ENCODE data around the gene GLOD5. TPM values are rescaled to one million over a fixed set of nuclear protein-coding genes. Genes with fewer than 3 reads are reported as not detected.

Gene GLOD5
- total and polyA plus RNA-seq, 9 of the 15 experiments (the other 6 are each of a cell fraction or from before 2014, with no cell fraction given), result 0.27 to 4.4 (median 2.2) TPM

DNA sequence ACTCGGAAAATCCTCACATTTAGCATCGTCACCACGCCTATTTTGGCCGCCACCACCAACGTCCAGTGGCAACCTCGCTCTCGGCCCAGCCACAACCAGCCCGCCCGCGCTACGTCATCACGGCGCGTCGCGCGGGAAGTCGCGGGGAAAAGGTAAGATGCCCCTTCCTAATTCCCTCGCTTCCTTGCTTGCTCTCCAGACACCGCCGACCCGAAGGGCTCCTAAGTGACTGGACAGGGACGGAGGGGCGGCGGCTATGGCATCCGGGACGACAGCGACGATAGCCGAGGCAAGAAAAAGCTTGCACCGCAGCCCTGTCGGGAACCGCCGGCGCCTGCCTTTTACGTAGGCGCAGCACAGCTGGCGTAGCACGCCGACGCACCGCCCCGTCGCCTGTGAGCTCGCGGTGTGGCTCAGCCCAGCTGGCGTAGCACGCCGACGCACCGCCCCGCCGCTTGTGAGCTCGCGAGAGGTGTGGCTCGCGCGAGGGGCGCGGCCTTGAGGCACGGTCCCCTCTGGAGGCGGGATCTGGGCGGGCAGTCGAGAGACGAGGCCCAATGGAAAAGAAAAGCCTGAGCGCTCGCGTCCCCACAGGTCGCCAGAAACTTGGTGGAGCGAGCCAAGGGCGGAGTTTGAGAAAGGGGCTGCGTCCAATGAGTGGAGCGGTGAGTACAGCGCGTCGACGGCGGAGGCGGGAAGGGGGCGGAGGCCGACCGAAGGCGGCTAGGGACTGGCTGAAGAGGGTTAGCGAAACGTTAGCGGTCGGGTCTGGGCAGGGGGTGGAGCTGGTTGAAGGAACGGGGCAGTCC lies 39.9 kb downstream of the GLOD5 start, which contains the start of gene HDAC6 (continued):
- TF ChIP-seq, protein P1, sequence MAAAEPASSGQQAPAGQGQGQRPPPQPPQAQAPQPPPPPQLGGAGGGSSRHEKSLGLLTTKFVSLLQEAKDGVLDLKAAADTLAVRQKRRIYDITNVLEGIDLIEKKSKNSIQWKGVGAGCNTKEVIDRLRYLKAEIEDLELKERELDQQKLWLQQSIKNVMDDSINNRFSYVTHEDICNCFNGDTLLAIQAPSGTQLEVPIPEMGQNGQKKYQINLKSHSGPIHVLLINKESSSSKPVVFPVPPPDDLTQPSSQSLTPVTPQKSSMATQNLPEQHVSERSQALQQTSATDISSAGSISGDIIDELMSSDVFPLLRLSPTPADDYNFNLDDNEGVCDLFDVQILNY (CRISPR knock-in tag; IDR thresholded peaks at IDR 0.05), result no peak
- no peak for TF ChIP-seq ZNF431 (CRISPR knock-in tag; IDR thresholded peaks at IDR 0.05)
- TF ChIP-seq PTTG1 (tag; IDR thresholded peaks at IDR 0.05; ENCODE audit: low read depth), result no peak
- TF ChIP-seq, protein P2, sequence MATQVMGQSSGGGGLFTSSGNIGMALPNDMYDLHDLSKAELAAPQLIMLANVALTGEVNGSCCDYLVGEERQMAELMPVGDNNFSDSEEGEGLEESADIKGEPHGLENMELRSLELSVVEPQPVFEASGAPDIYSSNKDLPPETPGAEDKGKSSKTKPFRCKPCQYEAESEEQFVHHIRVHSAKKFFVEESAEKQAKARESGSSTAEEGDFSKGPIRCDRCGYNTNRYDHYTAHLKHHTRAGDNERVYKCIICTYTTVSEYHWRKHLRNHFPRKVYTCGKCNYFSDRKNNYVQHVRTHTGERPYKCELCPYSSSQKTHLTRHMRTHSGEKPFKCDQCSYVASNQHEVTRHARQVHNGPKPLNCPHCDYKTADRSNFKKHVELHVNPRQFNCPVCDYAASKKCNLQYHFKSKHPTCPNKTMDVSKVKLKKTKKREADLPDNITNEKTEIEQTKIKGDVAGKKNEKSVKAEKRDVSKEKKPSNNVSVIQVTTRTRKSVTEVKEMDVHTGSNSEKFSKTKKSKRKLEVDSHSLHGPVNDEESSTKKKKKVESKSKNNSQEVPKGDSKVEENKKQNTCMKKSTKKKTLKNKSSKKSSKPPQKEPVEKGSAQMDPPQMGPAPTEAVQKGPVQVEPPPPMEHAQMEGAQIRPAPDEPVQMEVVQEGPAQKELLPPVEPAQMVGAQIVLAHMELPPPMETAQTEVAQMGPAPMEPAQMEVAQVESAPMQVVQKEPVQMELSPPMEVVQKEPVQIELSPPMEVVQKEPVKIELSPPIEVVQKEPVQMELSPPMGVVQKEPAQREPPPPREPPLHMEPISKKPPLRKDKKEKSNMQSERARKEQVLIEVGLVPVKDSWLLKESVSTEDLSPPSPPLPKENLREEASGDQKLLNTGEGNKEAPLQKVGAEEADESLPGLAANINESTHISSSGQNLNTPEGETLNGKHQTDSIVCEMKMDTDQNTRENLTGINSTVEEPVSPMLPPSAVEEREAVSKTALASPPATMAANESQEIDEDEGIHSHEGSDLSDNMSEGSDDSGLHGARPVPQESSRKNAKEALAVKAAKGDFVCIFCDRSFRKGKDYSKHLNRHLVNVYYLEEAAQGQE (IDR thresholded peaks at IDR 0.05; ENCODE audit: borderline replicate concordance), result no peak; the same call in 1 of the 2 replicates
- TF ChIP-seq, protein P2 (CRISPR knock-in tag; IDR thresholded peaks at IDR 0.05; ENCODE audit: low read depth), result no peak
- TF ChIP-seq JUN (IDR thresholded peaks at IDR 0.05; ENCODE audit: borderline replicate concordance, low read depth, low read length), result no peak
- no peak for TF ChIP-seq JUN (CRISPR knock-in tag; IDR thresholded peaks at IDR 0.05; ENCODE audit: borderline replicate concordance)
- TF ChIP-seq, protein P3, sequence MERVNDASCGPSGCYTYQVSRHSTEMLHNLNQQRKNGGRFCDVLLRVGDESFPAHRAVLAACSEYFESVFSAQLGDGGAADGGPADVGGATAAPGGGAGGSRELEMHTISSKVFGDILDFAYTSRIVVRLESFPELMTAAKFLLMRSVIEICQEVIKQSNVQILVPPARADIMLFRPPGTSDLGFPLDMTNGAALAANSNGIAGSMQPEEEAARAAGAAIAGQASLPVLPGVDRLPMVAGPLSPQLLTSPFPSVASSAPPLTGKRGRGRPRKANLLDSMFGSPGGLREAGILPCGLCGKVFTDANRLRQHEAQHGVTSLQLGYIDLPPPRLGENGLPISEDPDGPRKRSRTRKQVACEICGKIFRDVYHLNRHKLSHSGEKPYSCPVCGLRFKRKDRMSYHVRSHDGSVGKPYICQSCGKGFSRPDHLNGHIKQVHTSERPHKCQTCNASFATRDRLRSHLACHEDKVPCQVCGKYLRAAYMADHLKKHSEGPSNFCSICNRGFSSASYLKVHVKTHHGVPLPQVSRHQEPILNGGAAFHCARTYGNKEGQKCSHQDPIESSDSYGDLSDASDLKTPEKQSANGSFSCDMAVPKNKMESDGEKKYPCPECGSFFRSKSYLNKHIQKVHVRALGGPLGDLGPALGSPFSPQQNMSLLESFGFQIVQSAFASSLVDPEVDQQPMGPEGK (CRISPR knock-in tag; IDR thresholded peaks at IDR 0.05; ENCODE audit: borderline replicate concordance), result no peak
- no peak for TF ChIP-seq ILK (tag; IDR thresholded peaks at IDR 0.05; ENCODE audit: borderline replicate concordance, low read depth)
- peak in 1 of 2 experiments; percentile 13; a peak in 1 of 4 replicates for TF ChIP-seq MAZ (CRISPR knock-in tag; conservative IDR thresholded peaks at IDR 0.05 in 1 of 2, IDR thresholded peaks at IDR 0.05 in 1 of 2)
- TF ChIP-seq, protein P4, sequence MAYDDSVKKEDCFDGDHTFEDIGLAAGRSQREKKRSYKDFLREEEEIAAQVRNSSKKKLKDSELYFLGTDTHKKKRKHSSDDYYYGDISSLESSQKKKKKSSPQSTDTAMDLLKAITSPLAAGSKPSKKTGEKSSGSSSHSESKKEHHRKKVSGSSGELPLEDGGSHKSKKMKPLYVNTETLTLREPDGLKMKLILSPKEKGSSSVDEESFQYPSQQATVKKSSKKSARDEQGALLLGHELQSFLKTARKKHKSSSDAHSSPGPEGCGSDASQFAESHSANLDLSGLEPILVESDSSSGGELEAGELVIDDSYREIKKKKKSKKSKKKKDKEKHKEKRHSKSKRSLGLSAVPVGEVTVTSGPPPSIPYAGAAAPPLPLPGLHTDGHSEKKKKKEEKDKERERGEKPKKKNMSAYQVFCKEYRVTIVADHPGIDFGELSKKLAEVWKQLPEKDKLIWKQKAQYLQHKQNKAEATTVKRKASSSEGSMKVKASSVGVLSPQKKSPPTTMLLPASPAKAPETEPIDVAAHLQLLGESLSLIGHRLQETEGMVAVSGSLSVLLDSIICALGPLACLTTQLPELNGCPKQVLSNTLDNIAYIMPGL (CRISPR knock-in tag; IDR thresholded peaks at IDR 0.05), result no peak
- no peak for TF ChIP-seq STAG1 (CRISPR knock-in tag; IDR thresholded peaks at IDR 0.05; ENCODE audit: borderline replicate concordance)
- TF ChIP-seq STAT5A (IDR thresholded peaks at IDR 0.05; ENCODE audit: borderline replicate concordance, low read length), result no peak
- no peak for TF ChIP-seq RUNX1 (IDR thresholded peaks at IDR 0.05; ENCODE audit: low read depth)
